ENCODE measurements around the gene ITGA8. TPM values are rescaled to one million over a fixed set of nuclear protein-coding genes. Genes with fewer than 3 reads are reported as not detected.

The ITGA8 gene
- total and polyA plus RNA-seq, 2 donors (not counting 1 experiment from before 2014, with no cell fraction given), result not detected

DNA sequence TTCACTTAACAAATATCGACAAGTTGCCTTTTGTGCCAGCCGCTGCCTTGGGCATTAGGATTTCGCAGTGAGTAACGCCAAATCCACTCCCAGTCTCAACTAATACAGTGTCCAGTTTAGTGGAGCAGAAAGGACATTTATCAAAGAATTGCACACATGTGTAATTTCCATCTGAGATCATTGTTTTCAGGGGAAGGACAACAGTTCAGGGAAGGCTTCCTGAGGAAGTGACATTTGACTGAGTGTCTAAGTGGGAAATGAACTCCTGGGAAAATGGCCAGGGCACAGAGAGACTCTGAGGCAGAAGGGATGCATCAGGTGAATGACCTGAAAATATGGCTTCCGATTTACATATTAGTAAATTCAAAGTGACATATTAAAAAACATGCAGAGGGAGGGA, 89.4 kb downstream of the ITGA8 start:
- ChIA-PET CTCF (no interaction called here), POLR2A (no interaction called here)
- Histone ChIP-seq H3K36me3 (replicated peaks in 1 of 2; ENCODE audit: control extremely low read depth in 1 of 2, control insufficient read depth in 1 of 2, extremely low read depth in 1 of 2, insufficient read depth in 2 of 2, low read length in 1 of 2) (no peaks in the 10 kb centered on the region), H3K27me3 (replicated peaks in 1 of 4; ENCODE audit: control extremely low read depth in 1 of 4, control insufficient read depth in 3 of 4, insufficient read depth in 4 of 4, low read length in 3 of 4) (no peaks in the 10 kb centered on the region), H2AFZ (ENCODE audit: insufficient read depth, low read depth, low read length, poor library complexity, severe bottlenecking) (no peak overlapping the region), H3K9me3 (ENCODE audit: control extremely low read depth in 1 of 3, control insufficient read depth in 2 of 3, insufficient read depth in 1 of 3, low read length in 2 of 3) (no peaks in the 10 kb centered on the region), H3K79me2 (ENCODE audit: control insufficient read depth, insufficient read depth, low read length) (no peaks in the 10 kb centered on the region), H4K20me1 (ENCODE audit: control insufficient read depth, insufficient read depth, low read length, poor library complexity, severe bottlenecking) (no peaks in the 10 kb centered on the region), H3K4me3 (ENCODE audit: control extremely low read depth in 1 of 5, extremely low read depth in 1 of 5, insufficient read depth in 1 of 5, low read depth in 2 of 5, low read length in 4 of 5) (no peak overlapping the region), H3K4me1 (ENCODE audit: control insufficient read depth in 2 of 2, insufficient read depth in 2 of 2, low read length in 2 of 2) (no peaks in the 10 kb centered on the region), H3K27ac (ENCODE audit: low read length in 2 of 2) (no peak overlapping the region), H3K4me2 (replicated peaks; ENCODE audit: low read depth, low read length, poor library complexity, severe bottlenecking) (no peak overlapping the region), H3K9ac (ENCODE audit: low read length) (no peak overlapping the region)
- intact Hi-C loops (cut with micrococcal nuclease), result no loop called here
- no peak for DNase-seq
- Mint-ChIP-seq H3K4me1 (no peaks in the 10 kb centered on the region), H3K9me3 (ENCODE audit: insufficient read depth) (peaks cover 2% of the 10 kb centered on the region), H3K4me3 (no peak overlapping the region), H3K27ac (no peak overlapping the region), H3K27me3 (no peaks in the 10 kb centered on the region)
- no peak for ATAC-seq (ENCODE audit: low read depth)
- WGBS (ENCODE audit: insufficient coverage), result no CpG with 5 or more reads among the region's 5 CpGs
- TF ChIP-seq EZH2 (IDR thresholded peaks at IDR 0.05; ENCODE audit: borderline replicate concordance, insufficient read depth, low read depth, low read length, poor library complexity, severe bottlenecking), result no peak
- TF ChIP-seq, protein P1, sequence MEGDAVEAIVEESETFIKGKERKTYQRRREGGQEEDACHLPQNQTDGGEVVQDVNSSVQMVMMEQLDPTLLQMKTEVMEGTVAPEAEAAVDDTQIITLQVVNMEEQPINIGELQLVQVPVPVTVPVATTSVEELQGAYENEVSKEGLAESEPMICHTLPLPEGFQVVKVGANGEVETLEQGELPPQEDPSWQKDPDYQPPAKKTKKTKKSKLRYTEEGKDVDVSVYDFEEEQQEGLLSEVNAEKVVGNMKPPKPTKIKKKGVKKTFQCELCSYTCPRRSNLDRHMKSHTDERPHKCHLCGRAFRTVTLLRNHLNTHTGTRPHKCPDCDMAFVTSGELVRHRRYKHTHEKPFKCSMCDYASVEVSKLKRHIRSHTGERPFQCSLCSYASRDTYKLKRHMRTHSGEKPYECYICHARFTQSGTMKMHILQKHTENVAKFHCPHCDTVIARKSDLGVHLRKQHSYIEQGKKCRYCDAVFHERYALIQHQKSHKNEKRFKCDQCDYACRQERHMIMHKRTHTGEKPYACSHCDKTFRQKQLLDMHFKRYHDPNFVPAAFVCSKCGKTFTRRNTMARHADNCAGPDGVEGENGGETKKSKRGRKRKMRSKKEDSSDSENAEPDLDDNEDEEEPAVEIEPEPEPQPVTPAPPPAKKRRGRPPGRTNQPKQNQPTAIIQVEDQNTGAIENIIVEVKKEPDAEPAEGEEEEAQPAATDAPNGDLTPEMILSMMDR (IDR thresholded peaks at IDR 0.05), result no peak

DNA sequence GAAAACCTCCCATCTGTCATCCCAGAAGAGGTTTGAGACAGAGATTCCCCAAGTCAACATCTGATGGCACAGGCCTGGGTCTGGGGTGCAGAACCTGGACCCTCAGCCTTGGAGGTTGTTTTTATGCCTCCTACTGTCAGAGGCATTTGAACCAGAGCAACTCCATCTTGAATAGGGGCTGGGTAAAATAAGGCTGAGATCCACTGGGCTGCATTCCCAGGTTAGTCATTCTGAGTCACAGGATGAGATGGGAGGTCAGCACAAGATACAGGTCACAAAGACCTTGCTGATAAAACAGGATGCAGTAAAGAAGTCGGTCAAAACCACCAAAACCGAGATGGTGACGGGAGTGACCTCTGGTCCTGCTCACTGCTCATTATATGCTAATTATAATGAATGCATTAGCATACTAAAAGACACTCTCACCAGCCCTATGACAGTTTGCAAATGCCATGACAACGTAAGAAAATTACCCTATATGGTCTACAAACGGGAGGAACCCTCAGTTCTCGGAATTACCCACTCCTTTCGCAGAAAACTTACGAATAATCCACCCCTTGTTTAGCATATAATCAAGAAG, 92.0 kb downstream of the ITGA8 start:
- Histone ChIP-seq H3K27me3 (replicated peaks in 1 of 4; ENCODE audit: control extremely low read depth in 1 of 4, control insufficient read depth in 3 of 4, insufficient read depth in 4 of 4, low read length in 3 of 4) (no peaks in the 10 kb centered on the region), H3K4me1 (ENCODE audit: control insufficient read depth in 2 of 2, insufficient read depth in 2 of 2, low read length in 2 of 2) (no peaks in the 10 kb centered on the region), H3K4me3 (ENCODE audit: control extremely low read depth in 1 of 5, extremely low read depth in 1 of 5, insufficient read depth in 1 of 5, low read depth in 2 of 5, low read length in 4 of 5) (no peak overlapping the region), H2AFZ (ENCODE audit: insufficient read depth, low read depth, low read length, poor library complexity, severe bottlenecking) (no peak overlapping the region), H4K20me1 (ENCODE audit: control insufficient read depth, insufficient read depth, low read length, poor library complexity, severe bottlenecking) (no peaks in the 10 kb centered on the region), H3K9ac (ENCODE audit: low read length) (no peak overlapping the region), H3K36me3 (replicated peaks in 1 of 2; ENCODE audit: control extremely low read depth in 1 of 2, control insufficient read depth in 1 of 2, extremely low read depth in 1 of 2, insufficient read depth in 2 of 2, low read length in 1 of 2) (no peaks in the 10 kb centered on the region), H3K79me2 (ENCODE audit: control insufficient read depth, insufficient read depth, low read length) (no peaks in the 10 kb centered on the region), H3K9me3 (ENCODE audit: control extremely low read depth in 1 of 3, control insufficient read depth in 2 of 3, insufficient read depth in 1 of 3, low read length in 2 of 3) (no peaks in the 10 kb centered on the region), H3K4me2 (replicated peaks; ENCODE audit: low read depth, low read length, poor library complexity, severe bottlenecking) (no peak overlapping the region), H3K27ac (ENCODE audit: low read length in 2 of 2) (no peak overlapping the region)
- Mint-ChIP-seq H3K27me3 (no peaks in the 10 kb centered on the region), H3K4me1 (no peaks in the 10 kb centered on the region), H3K9me3 (ENCODE audit: insufficient read depth) (peaks cover 2% of the 10 kb centered on the region), H3K27ac (no peak overlapping the region), H3K4me3 (no peak overlapping the region)
- POLR2A ChIA-PET, result no interaction called here
- no CpG with 5 or more reads among the region's 8 CpGs for WGBS (ENCODE audit: insufficient coverage)
- intact Hi-C loops (cut with micrococcal nuclease), result no loop called here
- TF ChIP-seq EZH2 (IDR thresholded peaks at IDR 0.05; ENCODE audit: borderline replicate concordance, insufficient read depth, low read depth, low read length, poor library complexity, severe bottlenecking), result no peak
- TF ChIP-seq, protein P1 (IDR thresholded peaks at IDR 0.05), result no peak
- no peak for ATAC-seq (ENCODE audit: low read depth)
- no peak for DNase-seq
- CTCF ChIA-PET, result no interaction called here
